GM18873 (cell line): ENCODE data around the gene HLA-DRA.
"Not testable (repeated sequence)": the region's sequence is repeated elsewhere in the genome, so short reads cannot be mapped to it uniquely, and the experiment has no call there.

Experiments
- ATAC-seq: cut with Tn5 transposase; IDR thresholded peaks from one replicate; pipeline ENCODE4 v1.9.1; 2021; ENCODE audit warnings: mild to moderate bottlenecking, moderate library complexity, moderate number of reproducible peaks; ENCODE audit not compliant: unreplicated experiment, low FRiP score

HLA-DRA gene

GRCh38 chr6:32430179-32430578 is 9.5 kb upstream of the HLA-DRA start:
- ATAC-seq: no peak

- no peak for ATAC-seq
Observed at GRCh38 chr6:32431142-32431541, 8.5 kb upstream of the HLA-DRA start.

- ATAC-seq: no peak
Observed at GRCh38 chr6:32432050-32432450, 7.6 kb upstream of the HLA-DRA start.

- ATAC-seq: not testable (repeated sequence)
Observed at GRCh38 chr6:32433950-32434349, 5.7 kb upstream of the HLA-DRA start.

- no peak for ATAC-seq
Observed at GRCh38 chr6:32436186-32436585, 3.5 kb upstream of the HLA-DRA start.

GRCh38 chr6:32436995-32437836 is 2.5 kb upstream of the HLA-DRA start:
- ATAC-seq: no peak

- ATAC-seq: no peak
Observed at GRCh38 chr6:32439139-32439538, 548 bp upstream of the HLA-DRA start.

GRCh38 chr6:32442243-32442667 is 2.6 kb downstream of the HLA-DRA start:
- no peak for ATAC-seq

GRCh38 chr6:32442977-32443552 is 3.4 kb downstream of the HLA-DRA start:
- ATAC-seq: no peak

GRCh38 chr6:32444433-32444832 is 4.7 kb downstream of the HLA-DRA start:
- no peak for ATAC-seq

GRCh38 chr6:32445321-32445854 is 5.7 kb downstream of the HLA-DRA start:
- ATAC-seq: no peak

GRCh38 chr6:32447932-32448331 is 8.2 kb downstream of the HLA-DRA start:
- ATAC-seq: no peak

GRCh38 chr6:32449088-32449736 is 9.5 kb downstream of the HLA-DRA start:
- ATAC-seq: no peak

GRCh38 chr6:32457054-32457453 is 17.4 kb downstream of the HLA-DRA start:
- no peak for ATAC-seq

- ATAC-seq: no peak
Observed at GRCh38 chr6:32459781-32460424, 20.2 kb downstream of the HLA-DRA start.

GRCh38 chr6:32460528-32460927 is 20.8 kb downstream of the HLA-DRA start:
- no peak for ATAC-seq

GRCh38 chr6:32461493-32461892 is 21.8 kb downstream of the HLA-DRA start:
- ATAC-seq: no peak

- ATAC-seq: peak; percentile 63
Observed at GRCh38 chr6:32462609-32463008, 22.9 kb downstream of the HLA-DRA start.

- ATAC-seq: not testable (repeated sequence)
Observed at GRCh38 chr6:32467743-32468503, 28.2 kb downstream of the HLA-DRA start.

GRCh38 chr6:32472781-32473375 is 33.2 kb downstream of the HLA-DRA start:
- ATAC-seq: no peak
